Endodermal cell (in vitro differentiated cells): ENCODE results near the gene CHTOP. TPM values are rescaled to one million over a fixed set of nuclear protein-coding genes. Genes with fewer than 3 reads are reported as not detected.

Experiments used
- DNase-seq: peaks from one replicate; pipeline ENCODE4 v3.0.0-alpha.2; 2017
- H3K27ac ChIP-seq: 2 replicates; pipeline ENCODE4 v1.5.1; 2013; ENCODE audit warnings: mild to moderate bottlenecking, low read depth, low read length, moderate library complexity
- H3K27me3 ChIP-seq: 2 replicates; pipeline ENCODE4 v1.6.1; 2013; ENCODE audit warnings: mild to moderate bottlenecking, low read length, moderate library complexity; ENCODE audit not compliant: insufficient read depth, control insufficient read depth, poor library complexity, severe bottlenecking
- H3K36me3 ChIP-seq: 2 replicates; pipeline ENCODE4 v1.7.0; 2013; ENCODE audit warnings: mild to moderate bottlenecking, low read length, moderate library complexity; ENCODE audit not compliant: control insufficient read depth, insufficient read depth
- H3K4me1 ChIP-seq: one replicate; pipeline ENCODE4 v1.7.0; 2013; ENCODE audit warnings: low read length; ENCODE audit not compliant: control insufficient read depth, insufficient read depth
- H3K4me3 ChIP-seq: 2 replicates; pipeline ENCODE4 v1.5.1; 2013; ENCODE audit warnings: mild to moderate bottlenecking, low read length, moderate library complexity
- H3K9ac ChIP-seq: 2 replicates; pipeline ENCODE4 v1.6.1; 2013; ENCODE audit warnings: mild to moderate bottlenecking, low read length, moderate library complexity; ENCODE audit not compliant: poor library complexity, severe bottlenecking; ENCODE audit errors: extremely low read depth
- H3K9me3 ChIP-seq: 2 replicates; pipeline ENCODE4 v1.6.1; 2013; ENCODE audit warnings: mild to moderate bottlenecking, low read length, moderate library complexity; ENCODE audit not compliant: control insufficient read depth
- H3K27ac Mint-ChIP-seq: 2 replicates; pipeline ENCODE4 v1.8.0; 2020; ENCODE audit warnings: mixed read lengths
- H3K27me3 Mint-ChIP-seq: 2 replicates; pipeline ENCODE4 v1.8.0; 2021; ENCODE audit warnings: mild to moderate bottlenecking, mixed read lengths; ENCODE audit not compliant: insufficient read depth
- H3K36me3 Mint-ChIP-seq: 2 replicates; pipeline ENCODE4 v1.8.0; 2020; ENCODE audit warnings: low read depth, mixed read lengths
- H3K4me1 Mint-ChIP-seq: 2 replicates; pipeline ENCODE4 v1.8.0; 2020; ENCODE audit warnings: mixed read lengths
- H3K4me3 Mint-ChIP-seq: 2 replicates; pipeline ENCODE4 v1.8.0; 2020; ENCODE audit warnings: mild to moderate bottlenecking, moderate library complexity, mixed read lengths
- H3K9me3 Mint-ChIP-seq: 2 replicates; pipeline ENCODE4 v1.8.0; 2020; ENCODE audit warnings: mild to moderate bottlenecking, mixed read lengths
- CTCF ChIP-seq: fragments of 200-600 bp; sonication (generic); conservative IDR thresholded peaks from 2 replicates; pipeline ENCODE4 v1.5.0; 2021; ENCODE audit warnings: antibody characterized with exemption, mild to moderate bottlenecking
- WGBS, 2 experiments: methylation state at CpG; one replicate each; pipeline versions ENCODE4 v1.1.5 to v1.1.7; 2013; ENCODE audit warnings: missing lambda C conversion rate in 2 of 2, mixed read lengths in 1 of 2; ENCODE audit not compliant: insufficient coverage in 1 of 2, insufficient read length in 1 of 2; 5-methylcytosine and 5-hydroxymethylcytosine counted together
- microRNA-seq: library from miRNA; unstranded; fragments of <30 nt; microRNA quantifications from one replicate; pipeline ENCODE4 v1.2.0, GENCODE V29; 2020; ENCODE audit warnings: borderline microRNAs expressed
- total RNA-seq, 2 donors: library from RNA; stranded (reverse); fragmentation: NEBNext Ultra II Directional in 1 of 2; extraction: Animal tissue kit (Norgen Biotek cat#: 25700) in 1 of 2; gene quantifications; 2 replicates in 1 of 2; 3 replicates in 1 of 2; pipeline ENCODE4 v1.2.1, GENCODE V29; 2021

Gene CHTOP
- total RNA-seq, 2 donors from 2014 or later = 98.4 to 117 TPM

- H3K27me3 ChIP-seq = no peaks in the 10 kb centered on the region
- no peak overlapping the region for H3K4me3 Mint-ChIP-seq
- no peak for DNase-seq
Measured at GRCh38 chr1:153688736-153689328, 55.0 kb downstream of the CHTOP start.

GRCh38 chr1:153693466-153693865, 59.6 kb downstream of the CHTOP start:
- peak overlapping the region; percentile 72 for H3K27ac Mint-ChIP-seq

More at GRCh38 chr1:153688736-153689328, 55.0 kb downstream of the CHTOP start:
- WGBS, 2 experiments = 94 to 98% methylated on average over 11 to 18 of the region's 18 CpGs
- peaks cover 2% of the 10 kb centered on the region for H3K4me1 Mint-ChIP-seq
- H3K27ac ChIP-seq = no peak overlapping the region
- no peaks in the 10 kb centered on the region for H3K9me3 Mint-ChIP-seq
- no peak overlapping the region for H3K4me3 ChIP-seq
- TF ChIP-seq CTCF = no peak
- H3K27ac Mint-ChIP-seq = no peak overlapping the region
- no peak overlapping the region for H3K9ac ChIP-seq
- H3K36me3 Mint-ChIP-seq = no peaks in the 10 kb centered on the region
- H3K36me3 ChIP-seq = no peaks in the 10 kb centered on the region
- no peaks in the 10 kb centered on the region for H3K9me3 ChIP-seq
- no peaks in the 10 kb centered on the region for H3K27me3 Mint-ChIP-seq
- H3K4me1 ChIP-seq = no peaks in the 10 kb centered on the region

More at GRCh38 chr1:153693466-153693865, 59.6 kb downstream of the CHTOP start:
- H3K27me3 ChIP-seq = no peaks in the 10 kb centered on the region
- no peak for TF ChIP-seq CTCF
- Mint-ChIP-seq H3K4me3 (no peak overlapping the region), H3K36me3 (no peaks in the 10 kb centered on the region), H3K4me1 (peaks cover 13% of the 10 kb centered on the region), H3K9me3 (no peaks in the 10 kb centered on the region), H3K27me3 (no peaks in the 10 kb centered on the region)
- no peak overlapping the region for H3K27ac ChIP-seq
- WGBS, 2 experiments = 95 to 97% methylated on average over 2 to 4 of the region's 4 CpGs
- no peaks in the 10 kb centered on the region for H3K36me3 ChIP-seq
- peaks cover 10% of the 10 kb centered on the region for H3K4me1 ChIP-seq
- no peak overlapping the region for H3K4me3 ChIP-seq
- DNase-seq = no peak
- no peaks in the 10 kb centered on the region for H3K9me3 ChIP-seq
- no peak overlapping the region for H3K9ac ChIP-seq

Small RNA genes lying within 50 kb of the gene (microRNA-seq; reads per million reads assigned to microRNA genes)
- not detected for gene MIR8083

Other genes starting within 250 kb of the CHTOP start
- gene S100A8, start 243.0 kb upstream of the CHTOP start, total RNA-seq = not detected
- gene S100A7A, start 217.5 kb upstream of the CHTOP start, total RNA-seq = not detected
- gene S100A7, start 173.4 kb upstream of the CHTOP start, total RNA-seq = not detected
- 1 to 10 TPM; 3.7 to 7.5 TPM for gene S100A6, start 98.1 kb upstream of the CHTOP start, total RNA-seq
- gene S100A5, start 93.1 kb upstream of the CHTOP start, total RNA-seq = not detected
- gene S100A4, start 88.3 kb upstream of the CHTOP start, total RNA-seq = 1 to 10 TPM; 4.9 to 6.2 TPM
- gene S100A3, start 84.8 kb upstream of the CHTOP start, total RNA-seq = not detected
- 1 to 10 TPM in 1 of 2 donors, under 1 TPM in 1; 0.92 to 3.1 TPM for gene S100A2, start 68.2 kb upstream of the CHTOP start, total RNA-seq
- 100 to 1,000 TPM; 149 to 152 TPM for gene S100A16, start 20.9 kb upstream of the CHTOP start, total RNA-seq
- gene S100A14, start 17.7 kb upstream of the CHTOP start, total RNA-seq = 100 to 1,000 TPM in 1 of 2 donors, 10 to 100 TPM in 1; 53.8 to 119 TPM
- gene S100A13, start 6.6 kb upstream of the CHTOP start, total RNA-seq = 100 to 1,000 TPM; 224 to 284 TPM
- 1 to 10 TPM; 1.8 to 5.0 TPM for gene S100A1, start 5.6 kb upstream of the CHTOP start, total RNA-seq
- 10 to 100 TPM; 23.5 to 25.5 TPM for gene SNAPIN, start 24.6 kb downstream of the CHTOP start, total RNA-seq
- 100 to 1,000 TPM; 280 to 315 TPM for gene ILF2, start 36.9 kb downstream of the CHTOP start, total RNA-seq
- 1 to 10 TPM; 2.7 to 4.5 TPM for gene NPR1, start 44.6 kb downstream of the CHTOP start, total RNA-seq
- 100 to 1,000 TPM in 1 of 2 donors, 10 to 100 TPM in 1; 94.4 to 117 TPM for gene INTS3, start 94.0 kb downstream of the CHTOP start, total RNA-seq
- gene SLC27A3, start 141.3 kb downstream of the CHTOP start, total RNA-seq = 10 to 100 TPM; 60.6 to 64.5 TPM